ENCODE data around the gene ARHGAP45.

ARHGAP45 gene

GRCh38 chr19:1067341-1067957 is 482 bp downstream of the ARHGAP45 start:
- no peaks in the 10 kb centered on the region for H3K9me3 Mint-ChIP-seq
- peak overlapping the region; percentile 91 for H3K27ac Mint-ChIP-seq
- intact Hi-C loops (cut with micrococcal nuclease) = loop anchor here (5.0 kb wide), 2 partner anchors 35 to 45 kb away; partner anchors contain the start of genes GPX4, RNU6-2 and TMEM259
- H3K27me3 Mint-ChIP-seq = peaks cover 4% of the 10 kb centered on the region
- peaks cover 58% of the 10 kb centered on the region for H3K36me3 Mint-ChIP-seq (ENCODE audit: low read depth)
- peaks cover 56% of the 10 kb centered on the region for H3K4me1 Mint-ChIP-seq (ENCODE audit: low read depth)
- peak overlapping the region; percentile 97 for H3K4me3 Mint-ChIP-seq

GRCh38 chr19:1068009-1069001 is 1.3 kb downstream of the ARHGAP45 start:
- no peaks in the 10 kb centered on the region for H3K9me3 Mint-ChIP-seq
- peak overlapping the region; percentile 97 for H3K4me3 Mint-ChIP-seq
- H3K27me3 Mint-ChIP-seq = peaks cover 4% of the 10 kb centered on the region
- peaks cover 62% of the 10 kb centered on the region for H3K36me3 Mint-ChIP-seq (ENCODE audit: low read depth)
- peak overlapping the region; percentile 91 for H3K27ac Mint-ChIP-seq
- H3K4me1 Mint-ChIP-seq (ENCODE audit: low read depth) = peaks cover 62% of the 10 kb centered on the region
- intact Hi-C loops (cut with micrococcal nuclease) = loop anchor here (2.0 to 5.0 kb wide), 3 partner anchors 30 to 46 kb away; partner anchors contain the start of genes GPX4, RNU6-2 and TMEM259

GRCh38 chr19:1069009-1069779 is 2.2 kb downstream of the ARHGAP45 start:
- Mint-ChIP-seq H3K27ac (peak overlapping the region; percentile 91), H3K4me1 (ENCODE audit: low read depth) (peaks cover 62% of the 10 kb centered on the region), H3K4me3 (peak overlapping the region; percentile 97), H3K27me3 (no peaks in the 10 kb centered on the region), H3K36me3 (ENCODE audit: low read depth) (peaks cover 67% of the 10 kb centered on the region), H3K9me3 (no peaks in the 10 kb centered on the region)
- intact Hi-C loops (cut with micrococcal nuclease) = loop anchor here (2.0 to 5.0 kb wide), 3 partner anchors 30 to 47 kb away; partner anchors contain the start of genes GPX4, RNU6-2 and TMEM259

- intact Hi-C loops (cut with micrococcal nuclease) = no loop called here
- Mint-ChIP-seq H3K36me3 (ENCODE audit: low read depth) (peaks cover 75% of the 10 kb centered on the region), H3K4me1 (ENCODE audit: low read depth) (peaks cover 55% of the 10 kb centered on the region), H3K27me3 (no peaks in the 10 kb centered on the region), H3K4me3 (no peak overlapping the region), H3K27ac (no peak overlapping the region), H3K9me3 (no peaks in the 10 kb centered on the region)
Observed at GRCh38 chr19:1070576-1070930, 3.6 kb downstream of the ARHGAP45 start.

GRCh38 chr19:1070931-1071791 is 4.2 kb downstream of the ARHGAP45 start:
- Mint-ChIP-seq H3K27me3 (no peaks in the 10 kb centered on the region), H3K4me1 (ENCODE audit: low read depth) (peaks cover 55% of the 10 kb centered on the region), H3K27ac (peak overlapping the region; percentile 50), H3K9me3 (no peaks in the 10 kb centered on the region), H3K36me3 (ENCODE audit: low read depth) (peaks cover 81% of the 10 kb centered on the region), H3K4me3 (no peak overlapping the region)
- intact Hi-C loops (cut with micrococcal nuclease) = no loop called here

GRCh38 chr19:1072371-1073015 is 5.5 kb downstream of the ARHGAP45 start:
- no peaks in the 10 kb centered on the region for H3K27me3 Mint-ChIP-seq
- H3K4me3 Mint-ChIP-seq = no peak overlapping the region
- H3K27ac Mint-ChIP-seq = peak overlapping the region; percentile 50
- intact Hi-C loops (cut with micrococcal nuclease) = no loop called here
- H3K9me3 Mint-ChIP-seq = no peaks in the 10 kb centered on the region
- H3K4me1 Mint-ChIP-seq (ENCODE audit: low read depth) = peaks cover 65% of the 10 kb centered on the region
- H3K36me3 Mint-ChIP-seq (ENCODE audit: low read depth) = peaks cover 92% of the 10 kb centered on the region

- H3K4me3 Mint-ChIP-seq = peak overlapping the region; percentile 54
- H3K4me1 Mint-ChIP-seq (ENCODE audit: low read depth) = peaks cover 68% of the 10 kb centered on the region
Observed at GRCh38 chr19:1073063-1073955, 6.3 kb downstream of the ARHGAP45 start.

GRCh38 chr19:1073956-1074517 is 7.1 kb downstream of the ARHGAP45 start:
- Mint-ChIP-seq H3K27me3 (no peaks in the 10 kb centered on the region), H3K27ac (peak overlapping the region; percentile 71), H3K9me3 (no peaks in the 10 kb centered on the region)

More at GRCh38 chr19:1073063-1073955, 6.3 kb downstream of the ARHGAP45 start:
- intact Hi-C loops (cut with micrococcal nuclease) = no loop called here
- H3K36me3 Mint-ChIP-seq (ENCODE audit: low read depth) = peaks cover 92% of the 10 kb centered on the region
- peak overlapping the region; percentile 71 for H3K27ac Mint-ChIP-seq
- H3K9me3 Mint-ChIP-seq = no peaks in the 10 kb centered on the region
- no peaks in the 10 kb centered on the region for H3K27me3 Mint-ChIP-seq

GRCh38 chr19:1074544-1075283 is 7.7 kb downstream of the ARHGAP45 start:
- Mint-ChIP-seq H3K4me3 (peak overlapping the region; percentile 54), H3K27me3 (no peaks in the 10 kb centered on the region), H3K9me3 (no peaks in the 10 kb centered on the region), H3K4me1 (ENCODE audit: low read depth) (peaks cover 57% of the 10 kb centered on the region), H3K36me3 (ENCODE audit: low read depth) (peaks cover 92% of the 10 kb centered on the region), H3K27ac (peak overlapping the region; percentile 84)
- intact Hi-C loops (cut with micrococcal nuclease) = no loop called here

More at GRCh38 chr19:1073956-1074517, 7.1 kb downstream of the ARHGAP45 start:
- Mint-ChIP-seq H3K36me3 (ENCODE audit: low read depth) (peaks cover 92% of the 10 kb centered on the region), H3K4me1 (ENCODE audit: low read depth) (peaks cover 61% of the 10 kb centered on the region), H3K4me3 (peak overlapping the region; percentile 54)
- intact Hi-C loops (cut with micrococcal nuclease) = no loop called here

GRCh38 chr19:1076046-1076386 is 9.0 kb downstream of the ARHGAP45 start:
- Mint-ChIP-seq H3K4me3 (peak overlapping the region; percentile 40), H3K4me1 (ENCODE audit: low read depth) (peaks cover 70% of the 10 kb centered on the region), H3K27ac (peak overlapping the region; percentile 84), H3K27me3 (no peaks in the 10 kb centered on the region), H3K36me3 (ENCODE audit: low read depth) (peaks cover 92% of the 10 kb centered on the region), H3K9me3 (no peaks in the 10 kb centered on the region)
- intact Hi-C loops (cut with micrococcal nuclease) = no loop called here

GRCh38 chr19:1076951-1077350 is 10.0 kb downstream of the ARHGAP45 start:
- Mint-ChIP-seq H3K36me3 (ENCODE audit: low read depth) (peaks cover 94% of the 10 kb centered on the region), H3K4me1 (ENCODE audit: low read depth) (peaks cover 75% of the 10 kb centered on the region), H3K27me3 (no peaks in the 10 kb centered on the region)

More at GRCh38 chr19:1076951-1077350, 10.0 kb downstream of the ARHGAP45 start:
- Mint-ChIP-seq H3K9me3 (no peaks in the 10 kb centered on the region), H3K4me3 (peak overlapping the region; percentile 74), H3K27ac (peak overlapping the region; percentile 84)
- intact Hi-C loops (cut with micrococcal nuclease) = no loop called here

Measured in dendritic cell treated with granulocyte-macrophage colony-stimulating factor and Interleukin-4, amounts not matched to agents 40 ng/mL and 50 ng/mL, for 4 days (primary cell).